Transverse colon (tissue), 4 donors: ENCODE data around the gene ZNF385B.

ENCODE experiments used
- CTCF ChIP-seq, 5 experiments: fragments of 200-600 bp in 3 of 5; fragments of 450-650 bp in 2 of 5; sonication (generic) in 3 of 5; IDR thresholded peaks; 1 replicate in 2 of 5; 2 replicates in 3 of 5; pipeline ENCODE4 v1.5.1; 2016 to 2017; ENCODE audit warnings: antibody characterized with exemption in 5 of 5, inconsistent platforms in 3 of 5, mild to moderate bottlenecking in 2 of 5, moderate library complexity in 1 of 5
- EP300 ChIP-seq: sonication (generic); formaldehyde crosslinking; IDR thresholded peaks from one replicate; pipeline ENCODE4 v1.6.1; 2017; ENCODE audit warnings: antibody characterized with exemption, low read depth
- POLR2A ChIP-seq: fragments of 450-650 bp; IDR thresholded peaks from one replicate; pipeline ENCODE4 v1.6.1; 2016; ENCODE audit warnings: antibody characterized with exemption, mild to moderate bottlenecking, moderate library complexity
- POLR2AphosphoS5 ChIP-seq, 3 donors: sonication (generic); formaldehyde crosslinking; IDR thresholded peaks; one replicate each; pipeline ENCODE4 v1.6.1; 2016; ENCODE audit warnings: antibody characterized with exemption in 3 of 3

GRCh38 chr2:179437430-179437829, 424.0 kb downstream of the ZNF385B start:
- TF ChIP-seq POLR2AphosphoS5 (IDR thresholded peaks at IDR 0.05) (no peak), CTCF (IDR thresholded peaks at IDR 0.05) (no peak), POLR2A (no peak), EP300 (no peak)
